Measurements from ENCODE around the gene PWWP2A.

The PWWP2A gene

GRCh38 chr5:160128632-160129031 is 9.4 kb upstream of the PWWP2A start:
- Histone ChIP-seq H3K36me3 (ENCODE audit: insufficient read depth, low read length) (no peaks in the 10 kb centered on the region), H3F3A (ENCODE audit: insufficient read depth, low read length) (no peaks in the 10 kb centered on the region), H2AFZ (ENCODE audit: low read length) (no peak overlapping the region), H3K79me2 (ENCODE audit: insufficient read depth, low read length) (no peaks in the 10 kb centered on the region), H3K4me2 (ENCODE audit: low read length) (no peak overlapping the region), H3K4me3 (ENCODE audit: low read depth, low read length, poor library complexity, severe bottlenecking) (no peak overlapping the region), H3K9ac (ENCODE audit: low read length) (no peak overlapping the region), H3K4me1 (ENCODE audit: insufficient read depth, low read length, severe bottlenecking) (no peaks in the 10 kb centered on the region), H3K27ac (ENCODE audit: low read depth, low read length, poor library complexity, severe bottlenecking) (no peak overlapping the region), H4K20me1 (ENCODE audit: insufficient read depth, low read length) (no peaks in the 10 kb centered on the region), H3K9me3 (ENCODE audit: low read length) (no peaks in the 10 kb centered on the region), H3K27me3 (ENCODE audit: insufficient read depth, low read length) (no peaks in the 10 kb centered on the region), H3K9me2 (ENCODE audit: low read depth, low read length) (no peaks in the 10 kb centered on the region)
- TF ChIP-seq CTCF (IDR thresholded peaks at IDR 0.05; ENCODE audit: low read length) (no peak), EZH2 (IDR thresholded peaks at IDR 0.05; ENCODE audit: borderline replicate concordance, low read length) (no peak)

- H3K9me3 ChIP-seq (ENCODE audit: low read length), result no peaks in the 10 kb centered on the region; the same call in 1 of the 2 replicates
- peaks cover 12% of the 10 kb centered on the region for H3K4me1 ChIP-seq (ENCODE audit: insufficient read depth, low read length, severe bottlenecking)
- no peaks in the 10 kb centered on the region for H3K79me2 ChIP-seq (ENCODE audit: insufficient read depth, low read length)
- peaks cover 18% of the 10 kb centered on the region for H3K36me3 ChIP-seq (ENCODE audit: insufficient read depth, low read length)
- H3K4me2 ChIP-seq (ENCODE audit: low read length), result peak overlapping the region; percentile 50
- H3K9me2 ChIP-seq (ENCODE audit: low read depth, low read length), result no peaks in the 10 kb centered on the region
- H3F3A ChIP-seq (ENCODE audit: insufficient read depth, low read length), result no peaks in the 10 kb centered on the region
- H3K9ac ChIP-seq (ENCODE audit: low read length), result no peak overlapping the region; the same call in 1 of the 2 replicates
- peak overlapping the region; percentile 39; the same call in 1 of the 2 replicates for H2AFZ ChIP-seq (ENCODE audit: low read length)
- peak overlapping the region; percentile 46 for H3K4me3 ChIP-seq (ENCODE audit: low read depth, low read length, poor library complexity, severe bottlenecking)
- TF ChIP-seq CTCF (IDR thresholded peaks at IDR 0.05; ENCODE audit: low read length) (no peak), EZH2 (IDR thresholded peaks at IDR 0.05; ENCODE audit: borderline replicate concordance, low read length) (no peak)
- no peaks in the 10 kb centered on the region for H3K27me3 ChIP-seq (ENCODE audit: insufficient read depth, low read length)
- H4K20me1 ChIP-seq (ENCODE audit: insufficient read depth, low read length), result no peaks in the 10 kb centered on the region
- H3K27ac ChIP-seq (ENCODE audit: low read depth, low read length, poor library complexity, severe bottlenecking), result no peak overlapping the region
Measured at GRCh38 chr5:160119905-160120266, 636 bp upstream of the PWWP2A start.

GRCh38 chr5:160118349-160119141 is 705 bp downstream of the PWWP2A start:
- H2AFZ ChIP-seq (ENCODE audit: low read length), result 0 out of 2 replicates have a peak overlapping the region, but pooled peaks have one; percentile 52
- H4K20me1 ChIP-seq (ENCODE audit: insufficient read depth, low read length), result no peaks in the 10 kb centered on the region
- peak overlapping the region; percentile 78 for H3K4me2 ChIP-seq (ENCODE audit: low read length)
- no peaks in the 10 kb centered on the region for H3K79me2 ChIP-seq (ENCODE audit: insufficient read depth, low read length)
- no peaks in the 10 kb centered on the region for H3K9me2 ChIP-seq (ENCODE audit: low read depth, low read length)
- peaks cover 12% of the 10 kb centered on the region for H3K4me1 ChIP-seq (ENCODE audit: insufficient read depth, low read length, severe bottlenecking)
- peaks cover 32% of the 10 kb centered on the region for H3K36me3 ChIP-seq (ENCODE audit: insufficient read depth, low read length)
- no peaks in the 10 kb centered on the region for H3K27me3 ChIP-seq (ENCODE audit: insufficient read depth, low read length)
- TF ChIP-seq CTCF (IDR thresholded peaks at IDR 0.05; ENCODE audit: low read length) (0 out of 2 replicates have a peak, but pooled peaks have one; percentile 18), EZH2 (IDR thresholded peaks at IDR 0.05; ENCODE audit: borderline replicate concordance, low read length) (no peak)
- peak overlapping the region; percentile 98 for H3K9ac ChIP-seq (ENCODE audit: low read length)
- no peaks in the 10 kb centered on the region; the same call in 1 of the 2 replicates for H3K9me3 ChIP-seq (ENCODE audit: low read length)
- H3K4me3 ChIP-seq (ENCODE audit: low read depth, low read length, poor library complexity, severe bottlenecking), result peak overlapping the region; percentile 94
- H3F3A ChIP-seq (ENCODE audit: insufficient read depth, low read length), result no peaks in the 10 kb centered on the region
- H3K27ac ChIP-seq (ENCODE audit: low read depth, low read length, poor library complexity, severe bottlenecking), result peak overlapping the region; percentile 60
